Activated CD4-positive, CD25-positive, alpha-beta regulatory T cell treated with anti-CD3 and anti-CD28 coated beads, Interleukin-2, amount 50 U/mL, for 24 hours (primary cell): ENCODE data around the gene TUBB3.
"Not testable (repeated sequence)": the region's sequence is repeated elsewhere in the genome, so short reads cannot be mapped to it uniquely, and the experiment has no call there.

Experiments used
- ATAC-seq, 2 donors: fragments of 150-1000 bp; cut with Tn5 transposase; one replicate each; pipeline ENCODE4 v1.10.0; 2021; ENCODE audit warnings: mild to moderate bottlenecking in 1 of 2, moderate library complexity in 1 of 2

The TUBB3 gene

DNA sequence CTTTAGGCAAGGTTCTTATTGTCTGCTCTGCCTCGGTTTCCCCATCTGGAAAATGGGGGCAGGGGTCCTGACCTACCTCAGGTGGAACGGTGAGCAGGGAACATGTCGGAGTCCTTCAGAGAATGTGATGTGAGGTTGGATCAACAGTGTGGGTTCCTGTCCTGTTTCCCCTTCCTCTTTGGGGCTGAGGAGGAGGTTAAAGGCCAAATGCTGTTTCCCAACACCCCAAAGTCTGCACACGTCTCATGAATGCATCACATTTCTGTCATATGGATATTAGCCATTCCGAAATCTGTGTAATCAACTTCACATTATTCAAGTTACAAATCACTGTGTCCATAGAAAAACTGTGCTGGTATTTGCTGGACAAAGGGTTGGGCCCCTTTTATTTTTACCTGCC is 44.3 kb downstream of the TUBB3 start:
- ATAC-seq = not testable (repeated sequence)

DNA sequence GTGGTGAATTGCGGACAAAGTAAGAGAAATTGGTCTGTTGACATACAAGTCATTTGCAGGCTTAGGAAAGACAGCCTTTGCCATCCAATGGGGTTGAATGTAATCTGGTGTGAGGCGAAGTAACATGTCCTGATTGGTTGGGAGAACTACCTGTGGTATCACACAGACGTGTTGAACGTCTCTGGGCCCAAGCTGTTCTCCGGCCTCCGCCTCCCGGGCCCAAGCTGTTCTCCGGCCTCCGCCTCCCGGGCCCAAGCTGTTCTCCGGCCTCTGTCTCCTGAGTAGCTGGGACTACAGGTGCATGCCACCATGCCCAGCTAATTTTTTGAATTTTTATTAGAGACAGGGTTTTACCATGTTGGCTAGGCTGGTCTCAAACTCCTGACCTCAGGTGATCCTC is 44.9 kb downstream of the TUBB3 start:
- ATAC-seq = not testable (repeated sequence)

DNA sequence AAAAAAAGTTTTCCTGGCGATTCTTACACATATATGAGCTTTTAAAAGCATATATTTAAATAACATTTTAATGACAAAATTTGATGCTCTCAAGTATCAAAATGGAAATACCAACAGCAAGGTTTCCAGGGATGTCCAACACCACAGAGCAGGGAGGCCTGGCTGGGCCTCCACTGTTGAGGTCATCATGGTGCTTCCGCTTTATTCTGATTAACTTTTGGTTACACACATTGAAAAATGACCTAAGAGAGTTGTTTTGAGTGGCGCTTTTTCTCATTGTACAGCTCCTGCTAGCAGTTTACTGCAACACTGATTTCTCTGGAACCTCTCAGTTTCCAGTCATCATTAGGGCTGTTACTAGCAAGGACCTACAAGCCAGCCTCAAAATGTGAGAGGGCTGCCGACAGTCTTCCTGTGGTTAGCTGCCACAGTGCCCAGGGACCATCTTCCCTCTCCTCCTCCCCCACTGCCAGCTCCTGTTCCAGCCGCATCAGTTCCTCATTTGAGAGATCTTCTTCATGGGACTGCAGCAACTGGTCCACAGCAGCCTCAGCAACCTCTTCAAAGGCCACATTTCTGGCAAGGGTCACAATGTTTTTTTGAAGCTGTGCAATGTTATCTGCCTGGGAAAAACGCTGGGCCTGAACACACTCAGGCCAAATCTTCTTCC is 46.7 kb downstream of the TUBB3 start:
- ATAC-seq = no peak

DNA sequence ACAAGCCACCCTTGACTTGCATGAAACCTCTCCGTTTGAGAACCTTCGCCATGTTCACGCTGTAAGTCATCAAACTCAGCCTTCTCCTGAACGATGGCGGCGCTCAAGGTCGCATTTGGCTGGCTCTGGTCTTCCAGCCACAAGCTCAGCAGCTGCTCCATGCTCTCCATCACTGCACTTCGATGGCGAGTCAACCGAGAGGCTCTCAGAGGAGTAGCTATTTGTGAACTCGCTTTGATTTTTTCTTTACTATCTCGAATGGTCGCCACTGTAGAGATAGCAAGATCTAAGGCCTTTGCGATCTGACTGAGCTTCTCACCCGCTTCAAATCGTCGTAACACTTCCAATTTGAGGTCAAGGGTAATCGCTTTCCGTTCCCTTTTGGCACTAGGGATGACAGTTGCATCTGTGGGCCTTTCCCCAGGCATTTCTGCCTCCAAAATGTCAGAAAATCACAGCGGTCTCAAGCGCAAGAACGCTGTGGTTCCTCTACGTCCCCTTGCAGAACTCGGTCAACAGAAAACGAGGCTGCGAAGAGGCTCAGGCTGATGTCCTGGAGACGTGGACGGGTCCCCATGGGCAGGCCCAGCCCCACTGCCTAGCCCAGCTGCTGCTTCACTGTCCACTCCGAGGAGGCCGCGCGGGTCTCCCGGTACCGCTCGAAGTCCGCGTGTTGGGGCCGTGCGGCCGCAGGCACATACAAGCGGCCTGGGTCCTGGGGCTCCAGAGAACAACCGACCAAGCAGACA is 48.5 kb downstream of the TUBB3 start:
- peak; percentile 2 to 13 for ATAC-seq

DNA sequence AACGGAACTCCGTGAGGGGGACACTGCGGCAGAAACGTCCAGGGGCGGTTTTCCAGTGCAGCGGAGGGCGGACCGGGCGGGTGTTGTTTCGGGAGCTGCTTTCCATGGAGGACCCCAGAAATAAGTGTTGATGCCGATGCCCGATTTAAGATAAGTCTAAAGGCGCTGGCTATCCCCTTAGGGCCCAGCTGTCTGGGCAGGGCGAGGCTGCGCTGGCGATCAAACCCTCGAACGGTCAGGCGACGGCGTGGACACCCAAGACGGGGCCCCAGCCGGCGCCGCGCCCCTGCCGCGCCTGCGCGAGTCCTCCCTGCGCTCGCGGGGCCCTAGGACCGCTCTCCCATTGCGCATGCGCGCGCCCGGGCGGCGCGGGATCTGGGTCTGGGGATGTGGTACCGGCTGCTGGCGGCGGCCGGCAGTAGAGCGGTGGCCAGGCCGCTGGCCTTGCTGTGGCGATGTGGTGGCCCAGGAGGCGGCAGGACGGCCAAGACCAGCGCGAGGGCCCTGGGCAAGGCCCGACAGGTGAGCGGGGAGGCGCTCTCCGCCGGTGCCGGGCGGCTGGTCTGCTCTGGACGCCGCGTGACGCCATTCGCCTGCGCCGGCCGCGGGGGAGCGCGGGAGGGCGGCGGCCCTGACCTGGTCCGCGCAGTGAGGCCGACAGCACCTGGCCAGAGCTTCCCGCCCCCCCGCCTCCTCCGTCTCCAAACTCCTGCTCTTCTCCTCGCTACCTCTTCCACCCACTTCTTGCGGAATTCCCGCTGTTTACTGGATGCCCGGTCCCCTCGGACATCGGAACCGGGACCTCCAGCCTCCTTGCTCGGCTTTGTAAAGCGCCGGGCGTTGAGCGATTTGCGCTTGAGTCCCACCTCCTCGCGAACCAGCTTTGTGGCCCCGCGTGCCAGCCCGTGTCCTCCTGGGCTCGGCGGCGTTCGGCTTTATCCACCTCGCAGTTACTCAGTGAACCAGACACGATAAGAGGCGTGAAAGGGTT is 49.4 kb downstream of the TUBB3 start:
- ATAC-seq = peak; percentile 88 to 93

DNA sequence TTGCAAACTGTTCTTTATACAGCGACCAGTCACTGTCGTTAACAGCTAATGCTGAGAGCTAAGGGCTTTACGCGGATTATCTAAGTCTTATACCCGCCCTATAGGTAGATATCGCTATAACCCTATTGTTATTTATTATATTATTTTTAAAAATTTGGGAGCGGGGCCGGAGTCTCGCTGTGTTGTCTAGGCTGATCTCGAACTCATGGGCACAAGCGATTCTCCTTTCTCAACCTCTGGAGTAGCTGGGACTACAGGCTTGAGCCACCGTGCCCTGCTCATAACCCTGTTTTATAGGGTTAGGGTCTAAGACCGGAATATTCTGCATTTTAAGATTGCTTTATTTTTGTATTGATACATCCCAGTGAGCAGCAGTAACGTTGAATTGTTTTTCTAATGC is 50.1 kb downstream of the TUBB3 start:
- no peak for ATAC-seq

DNA sequence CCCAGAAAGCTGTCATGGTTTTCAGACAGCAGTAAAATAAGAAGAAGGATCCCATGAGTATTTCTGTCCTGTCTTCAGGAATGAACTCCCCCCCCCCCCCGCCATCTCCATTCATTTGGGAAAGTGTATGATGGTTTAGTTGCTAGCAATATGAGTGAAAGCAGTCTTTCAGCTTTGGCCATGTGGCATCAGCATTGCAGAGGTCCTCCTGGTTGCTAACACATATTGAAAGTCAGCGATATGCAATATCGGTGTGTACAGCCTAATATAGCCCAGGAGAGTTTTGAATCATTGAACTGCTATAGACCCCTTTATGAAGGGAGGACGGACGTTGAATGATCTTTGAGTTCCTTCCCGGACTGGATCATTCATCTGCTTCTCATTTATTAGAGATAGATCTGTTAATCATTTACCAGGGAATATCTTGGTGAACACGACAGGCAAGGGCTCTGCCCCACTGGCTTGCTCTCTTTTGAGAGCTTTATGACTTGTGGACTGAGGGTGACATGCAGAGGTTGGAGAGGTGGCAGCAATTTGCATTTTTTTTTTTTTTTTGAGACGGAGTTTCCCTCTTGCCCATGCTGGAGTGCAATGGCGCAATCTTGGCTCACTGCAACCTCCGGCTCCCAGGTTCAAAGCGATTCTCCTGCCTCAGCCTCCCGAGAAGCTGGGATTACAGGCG is 50.7 kb downstream of the TUBB3 start:
- ATAC-seq = no peak

DNA sequence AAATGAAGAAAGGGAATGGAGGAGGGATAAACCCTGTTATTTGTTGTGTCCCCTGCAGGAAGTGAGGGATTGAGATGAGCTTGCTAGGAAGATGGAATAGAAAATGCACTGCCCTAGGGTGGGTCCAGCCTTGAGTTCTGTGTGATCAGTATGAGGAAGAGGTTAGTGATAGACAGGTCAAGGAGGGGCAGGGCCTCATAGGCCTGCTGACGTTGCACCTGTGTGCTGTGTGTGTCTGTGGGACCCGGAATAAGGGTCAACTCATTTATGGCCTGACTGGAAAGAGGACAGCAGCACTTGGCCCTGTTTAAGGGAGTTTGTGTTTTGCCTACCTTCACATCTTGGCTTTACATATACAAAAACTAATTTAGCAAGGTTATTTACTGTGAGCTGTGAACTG is 51.7 kb downstream of the TUBB3 start:
- no peak for ATAC-seq

DNA sequence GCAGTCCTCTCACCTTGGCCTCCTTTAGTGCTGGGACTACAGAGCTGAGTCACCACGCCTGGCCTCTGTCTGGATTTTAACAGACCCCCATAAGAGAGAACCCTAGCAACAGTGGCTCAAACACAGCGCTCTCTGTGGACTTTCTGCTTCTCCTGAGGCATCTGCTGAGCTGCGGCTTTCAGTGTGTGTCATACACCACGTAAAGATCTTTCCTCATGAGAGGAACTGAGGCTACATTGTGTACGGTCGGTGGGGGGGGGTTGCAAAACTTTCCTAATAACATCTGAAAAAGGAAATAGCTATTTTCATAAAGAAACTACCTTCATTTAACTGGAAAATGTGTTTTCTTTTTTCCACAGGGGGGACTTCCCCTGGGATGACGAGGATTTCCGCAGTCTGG is 58.3 kb downstream of the TUBB3 start:
- ATAC-seq = peak in 1 of 2 donors; percentile 67

DNA sequence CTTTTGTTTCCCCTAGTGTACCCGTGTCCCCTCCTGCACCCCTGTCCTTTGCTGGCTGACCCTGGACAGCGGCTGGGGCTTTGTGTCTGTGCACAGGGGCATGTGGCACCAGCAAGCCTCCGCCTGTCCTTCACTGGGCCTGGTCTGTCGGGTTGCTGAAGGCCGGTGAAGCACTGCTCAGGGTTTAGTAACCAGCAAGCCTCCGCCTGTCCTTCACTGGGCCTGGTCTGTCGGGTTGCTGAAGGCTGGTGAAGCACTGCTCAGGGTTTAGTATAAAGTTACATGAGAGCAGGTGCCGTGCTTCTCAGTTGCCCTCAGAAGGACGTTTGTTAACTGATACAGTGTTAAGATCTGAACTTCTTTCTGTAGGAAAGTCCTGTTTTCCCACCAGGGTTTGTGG is 59.2 kb downstream of the TUBB3 start:
- no peak for ATAC-seq

DNA sequence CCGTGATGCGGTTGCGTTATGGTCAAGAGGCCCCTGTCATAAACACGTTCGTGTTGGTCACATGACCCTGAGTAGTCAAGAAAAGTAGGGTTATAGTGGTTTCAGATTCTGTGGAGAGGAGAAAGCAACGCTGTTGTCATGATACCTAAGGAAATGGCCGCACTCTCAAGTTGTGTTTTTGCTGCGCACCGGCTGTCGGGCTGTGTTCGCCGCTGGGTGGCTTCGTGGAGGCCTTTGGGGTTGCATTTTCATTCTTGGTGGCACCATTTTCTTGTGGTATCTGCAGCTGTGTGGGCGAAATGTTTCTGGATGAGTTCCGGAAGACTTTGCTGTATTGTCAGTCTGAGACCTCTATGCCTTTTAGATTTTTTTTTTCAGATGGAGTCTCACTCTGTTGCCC is 60.4 kb downstream of the TUBB3 start:
- no peak for ATAC-seq

DNA sequence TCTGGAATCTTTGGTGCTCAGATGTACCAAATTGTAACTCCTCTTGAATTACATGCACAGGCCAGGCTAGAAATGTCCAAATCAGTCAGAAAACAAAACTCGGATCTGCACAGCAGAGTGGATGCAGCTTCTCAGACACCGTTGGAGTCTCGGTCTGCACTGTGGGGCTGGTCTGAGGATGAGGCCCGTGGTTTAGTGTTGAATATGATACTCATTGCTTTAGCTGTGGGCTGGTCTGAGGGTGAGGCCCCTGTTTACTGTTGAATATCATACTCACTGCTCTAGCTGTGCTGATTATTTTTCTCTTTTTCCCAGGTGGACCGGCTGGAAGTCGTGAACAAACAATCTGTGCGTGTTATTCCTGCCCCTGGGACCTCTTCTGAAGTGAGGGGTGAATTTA is 61.1 kb downstream of the TUBB3 start:
- ATAC-seq = no peak

DNA sequence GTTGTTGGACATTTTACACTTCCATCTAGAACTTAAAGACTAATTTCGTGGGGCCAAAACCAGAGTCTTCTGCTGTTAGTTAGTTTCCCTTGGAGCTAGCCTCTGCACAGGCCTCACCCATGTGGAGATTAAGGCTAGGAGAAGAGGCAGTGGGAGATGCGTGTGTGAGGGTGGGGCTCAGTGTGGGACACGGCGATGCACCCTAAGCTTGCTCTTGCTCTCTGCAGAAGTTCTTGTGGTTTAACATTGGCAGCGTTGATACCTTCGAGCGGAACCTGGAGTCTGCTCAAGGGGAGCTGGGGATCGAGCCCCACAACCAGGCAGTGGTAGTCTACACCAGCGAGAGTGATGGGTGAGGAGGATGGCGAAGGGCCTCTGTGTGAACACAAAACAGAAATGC is 62.1 kb downstream of the TUBB3 start:
- ATAC-seq = no peak
